AG04450 (cell line): ENCODE results near the gene CHRNG. TPM values are rescaled to one million over a fixed set of nuclear protein-coding genes. Genes with fewer than 3 reads are reported as not detected.

Experiments
- CTCF ChIA-PET: fragments of 300-600, 350-600 bp; formaldehyde crosslinking; extraction: SDS; loops from one replicate; lab custom pipeline; 2022; ENCODE audit warnings: antibody characterized with exemption, inconsistent platforms; lab: Charles Lee
- POLR2A ChIA-PET: fragments of 350-600 bp; formaldehyde crosslinking; extraction: SDS; loops from one replicate; lab custom pipeline; 2021; ENCODE audit warnings: antibody characterized with exemption, inconsistent platforms; lab: Yijun Ruan, JAX
- DNase-seq: peaks from one replicate; pipeline ENCODE4 v3.0.0-alpha.2; 2011; ENCODE audit warnings: low read depth, low spot score
- H3K27ac ChIP-seq: one replicate; pipeline ENCODE4 v1.5.1; 2012; ENCODE audit warnings: low read depth, low read length, control low read depth
- H3K27me3 ChIP-seq: one replicate; pipeline ENCODE4 v1.6.0; 2012; ENCODE audit warnings: low read length; ENCODE audit not compliant: control insufficient read depth, insufficient read depth
- H3K4me3 ChIP-seq: 2 replicates; pipeline ENCODE4 v1.5.1; 2011; ENCODE audit warnings: mild to moderate bottlenecking, low read depth, low read length, control low read depth
- H3K9me3 ChIP-seq: 2 replicates; pipeline ENCODE4 v1.5.1; 2012; ENCODE audit warnings: low read length; ENCODE audit not compliant: control insufficient read depth, insufficient read depth
- polyA plus RNA-seq: library from polyadenylated mRNA; depleted of rRNA; stranded (reverse); fragments of >200 nt; gene quantifications from 2 replicates; pipeline ENCODE4 v1.2.3, GENCODE V29; 2011
- TF ChIP-seq, protein P1 (sequence below): IDR thresholded peaks from 2 replicates; pipeline ENCODE4 v1.5.1; 2011; ENCODE audit warnings: low read depth, low read length, control low read depth, inconsistent platforms

Gene CHRNG
- polyA plus RNA-seq, 1 experiment = not detected

DNA sequence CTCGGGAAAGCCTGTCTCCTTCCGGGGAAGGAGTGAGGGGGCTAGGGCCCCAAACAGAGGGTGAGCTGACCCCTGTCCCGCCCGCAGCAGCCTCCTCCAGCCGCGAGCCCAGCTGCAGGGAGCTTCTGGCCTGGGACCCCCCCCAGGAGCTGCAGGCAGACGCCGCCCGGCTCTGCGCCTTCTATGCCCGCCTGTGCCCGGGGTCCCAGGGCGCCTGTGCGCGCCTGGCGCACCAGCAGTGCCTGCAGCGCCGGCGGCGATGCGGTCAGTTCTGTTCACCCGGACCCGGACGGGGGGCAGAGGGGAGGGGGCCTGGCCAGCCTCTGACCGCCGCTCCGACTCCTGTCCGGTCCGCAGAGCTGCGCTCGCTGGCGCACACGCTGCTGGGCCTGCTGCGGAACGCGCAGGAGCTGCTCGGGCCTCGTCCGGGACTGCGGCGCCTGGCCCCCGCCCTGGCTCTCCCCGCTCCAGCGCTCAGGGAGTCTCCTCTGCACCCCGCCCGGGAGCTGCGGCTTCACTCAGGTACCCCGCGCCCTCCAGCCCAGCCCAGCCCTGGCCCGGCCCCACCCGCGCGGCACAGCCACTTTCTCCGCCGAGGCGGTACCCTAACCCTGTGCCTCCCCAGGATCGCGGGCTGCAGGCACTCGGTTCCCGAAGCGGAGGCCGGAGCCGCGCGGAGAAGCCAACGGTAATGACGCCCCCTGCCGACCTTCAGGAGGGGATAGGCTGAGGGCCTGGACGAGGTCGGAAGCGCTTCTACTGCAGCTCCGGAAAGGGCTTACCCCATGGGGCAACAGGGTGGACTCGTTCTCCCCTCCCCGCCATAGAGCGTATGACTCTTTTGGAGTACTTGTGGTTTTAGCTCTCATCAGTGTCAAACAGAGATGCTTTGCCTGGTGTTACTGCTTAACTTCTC, 15.6 kb upstream of the CHRNG start:
- TF ChIP-seq, protein P1, sequence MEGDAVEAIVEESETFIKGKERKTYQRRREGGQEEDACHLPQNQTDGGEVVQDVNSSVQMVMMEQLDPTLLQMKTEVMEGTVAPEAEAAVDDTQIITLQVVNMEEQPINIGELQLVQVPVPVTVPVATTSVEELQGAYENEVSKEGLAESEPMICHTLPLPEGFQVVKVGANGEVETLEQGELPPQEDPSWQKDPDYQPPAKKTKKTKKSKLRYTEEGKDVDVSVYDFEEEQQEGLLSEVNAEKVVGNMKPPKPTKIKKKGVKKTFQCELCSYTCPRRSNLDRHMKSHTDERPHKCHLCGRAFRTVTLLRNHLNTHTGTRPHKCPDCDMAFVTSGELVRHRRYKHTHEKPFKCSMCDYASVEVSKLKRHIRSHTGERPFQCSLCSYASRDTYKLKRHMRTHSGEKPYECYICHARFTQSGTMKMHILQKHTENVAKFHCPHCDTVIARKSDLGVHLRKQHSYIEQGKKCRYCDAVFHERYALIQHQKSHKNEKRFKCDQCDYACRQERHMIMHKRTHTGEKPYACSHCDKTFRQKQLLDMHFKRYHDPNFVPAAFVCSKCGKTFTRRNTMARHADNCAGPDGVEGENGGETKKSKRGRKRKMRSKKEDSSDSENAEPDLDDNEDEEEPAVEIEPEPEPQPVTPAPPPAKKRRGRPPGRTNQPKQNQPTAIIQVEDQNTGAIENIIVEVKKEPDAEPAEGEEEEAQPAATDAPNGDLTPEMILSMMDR = no peak
- ChIA-PET POLR2A (no interaction called here), CTCF (interaction anchor here (1.1 to 1.5 kb wide), 2 partner anchors 79 to 599 kb away, joined by 3 to 4 read pairs; no protein-coding TSS in a partner anchor)
- H3K4me3 ChIP-seq = no peak overlapping the region
- H3K27me3 ChIP-seq = peaks cover 53% of the 10 kb centered on the region
- no peak overlapping the region for H3K27ac ChIP-seq
- DNase-seq = no peak
- H3K9me3 ChIP-seq = no peaks in the 10 kb centered on the region

DNA sequence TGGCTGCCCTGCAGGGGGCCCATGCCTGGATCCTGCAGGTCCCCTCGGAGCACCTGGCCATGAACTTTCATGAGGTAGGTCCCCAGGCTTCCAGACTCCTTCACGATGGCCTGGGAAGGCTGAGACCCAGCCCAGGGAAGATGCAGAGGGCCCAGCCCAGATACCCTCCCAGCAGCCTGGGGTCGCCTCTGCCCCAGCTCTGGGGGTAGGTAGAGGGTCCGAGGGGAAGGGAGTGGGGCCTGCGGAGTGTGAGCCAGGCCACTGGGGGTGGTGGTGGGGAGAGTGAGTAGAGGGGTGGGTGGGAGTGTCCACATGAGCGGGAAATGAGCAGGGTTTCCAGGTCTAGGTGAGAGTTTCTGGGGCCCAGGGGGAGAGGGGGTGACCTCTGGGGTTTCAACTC, 14.7 kb upstream of the CHRNG start:
- H3K27me3 ChIP-seq = peaks cover 45% of the 10 kb centered on the region
- TF ChIP-seq, protein P1 = no peak
- no peak for DNase-seq
- H3K9me3 ChIP-seq = no peaks in the 10 kb centered on the region
- CTCF ChIA-PET = interaction anchor here (1.1 to 1.5 kb wide), 2 partner anchors 80 to 599 kb away, joined by 3 to 4 read pairs; no protein-coding TSS in a partner anchor
- H3K4me3 ChIP-seq = no peak overlapping the region
- POLR2A ChIA-PET = no interaction called here
- H3K27ac ChIP-seq = no peak overlapping the region

DNA sequence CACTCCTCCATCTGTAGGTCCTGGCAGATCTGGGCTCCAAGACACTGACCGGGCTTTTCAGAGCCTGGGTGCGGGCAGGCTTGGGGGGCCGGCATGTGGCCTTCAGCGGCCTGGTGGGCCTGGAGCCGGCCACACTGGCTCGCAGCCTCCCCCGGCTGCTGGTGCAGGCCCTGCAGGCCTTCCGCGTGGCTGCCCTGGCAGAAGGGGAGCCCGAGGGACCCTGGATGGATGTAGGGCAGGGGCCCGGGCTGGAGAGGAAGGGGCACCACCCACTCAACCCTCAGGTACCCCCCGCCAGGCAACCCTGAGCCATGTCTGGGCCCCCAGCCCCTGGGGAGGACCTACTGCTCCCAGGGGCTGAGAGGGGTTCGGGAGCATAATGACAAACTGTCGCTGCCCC, 14.3 kb upstream of the CHRNG start:
- no peak for DNase-seq
- no peak overlapping the region for H3K4me3 ChIP-seq
- CTCF ChIA-PET = no interaction called here
- TF ChIP-seq, protein P1 = no peak
- H3K9me3 ChIP-seq = no peaks in the 10 kb centered on the region
- H3K27ac ChIP-seq = no peak overlapping the region
- peaks cover 45% of the 10 kb centered on the region for H3K27me3 ChIP-seq
- POLR2A ChIA-PET = no interaction called here

DNA sequence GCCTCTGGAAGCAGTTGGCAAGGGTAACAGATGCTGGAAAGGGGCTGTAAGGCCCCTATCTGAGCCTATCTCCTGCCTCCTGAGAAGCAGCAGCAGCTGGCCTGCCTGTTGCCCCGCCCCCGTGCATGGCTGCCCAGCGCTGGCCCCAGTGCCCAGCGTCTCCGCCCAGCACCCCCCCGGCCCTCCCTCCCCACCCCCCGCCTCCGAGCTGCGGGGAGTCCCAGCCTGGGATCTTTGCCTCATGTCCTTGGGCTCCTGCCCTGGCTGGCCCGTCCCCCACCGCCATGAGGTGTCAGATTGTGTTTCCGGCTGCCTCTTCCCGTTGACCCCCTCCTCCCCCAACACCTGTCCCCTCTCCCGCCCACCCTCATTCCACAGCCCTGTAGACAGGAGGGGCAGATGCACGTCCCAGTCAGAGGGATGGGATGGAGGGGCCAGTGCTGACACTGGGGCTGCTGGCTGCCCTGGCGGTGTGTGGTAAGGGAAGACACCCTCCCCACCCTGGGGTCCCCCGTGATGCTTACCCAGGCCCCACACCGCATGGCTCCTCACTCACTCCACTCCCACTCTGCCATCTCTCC, 13.6 kb upstream of the CHRNG start, which contains the start of gene CHRND:
Gene CHRND, plus strand, starts transcription at position 370 of the 581 bp plus-strand sequence. Its CDS starts 56 bp downstream, at position 426.
- TF ChIP-seq, protein P1 = no peak
- no peak within 1 kb of the TSS for H3K27ac ChIP-seq
- CTCF ChIA-PET = interaction anchor here (0.6 kb wide), 1 partner anchor 64 kb away, joined by 4 read pairs; no protein-coding TSS in a partner anchor
- no peak for DNase-seq
- H3K4me3 ChIP-seq = no peak within 1 kb of the TSS
- H3K9me3 ChIP-seq = no peaks in the 10 kb centered on the region
- POLR2A ChIA-PET = no interaction called here
- peaks cover 40% of the 10 kb centered on the region for H3K27me3 ChIP-seq
